SKM-1 (cell line): ENCODE data around the gene IL34.
"Not testable (repeated sequence)": the region's sequence is repeated elsewhere in the genome, so short reads cannot be mapped to it uniquely, and the experiment has no call there.

Source experiments
- DNase-seq: peaks from one replicate; lab custom pipeline; 2025; ENCODE audit not compliant: unreplicated experiment; lab: John Stamatoyannopoulos, UW

IL34 gene

GRCh38 chr16:70646260-70647241, at the start of gene IL34:
TSS of gene IL34 (plus strand) at chr16:70646559. CDS start at chr16:70646948, 389 bp downstream.
- DNase-seq = no peak

GRCh38 chr16:70597135-70597835, 49.1 kb upstream of the IL34 start:
- DNase-seq = no peak

DNA sequence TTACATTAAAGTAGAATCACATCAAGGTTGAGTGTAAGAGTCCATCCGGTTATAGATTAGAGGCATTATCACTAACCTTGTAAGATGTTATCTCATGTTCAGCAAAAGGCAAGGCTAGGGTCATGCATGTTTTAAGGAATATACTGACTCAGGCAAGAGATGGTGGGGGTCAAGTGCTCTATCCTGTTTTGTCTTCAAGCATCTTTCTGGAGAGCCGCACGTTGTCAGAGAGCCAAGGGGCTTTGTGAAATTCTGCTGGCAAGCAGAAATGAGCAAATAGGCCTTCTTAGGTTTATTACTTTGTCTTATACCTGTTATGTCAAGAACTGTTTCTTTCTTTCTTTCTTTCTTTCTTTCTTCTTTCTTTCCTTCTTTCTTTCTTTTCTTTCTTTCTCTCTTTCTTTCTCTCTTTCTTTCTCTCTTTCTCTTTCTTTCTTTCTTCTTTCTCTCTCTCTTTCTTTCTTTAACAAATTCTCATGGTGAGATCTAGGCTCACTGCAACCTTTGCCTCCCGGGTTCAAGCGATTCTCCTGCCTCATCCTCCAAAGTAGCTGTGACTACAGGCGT, 47.3 kb upstream of the IL34 start:
- DNase-seq = no peak

GRCh38 chr16:70600730-70601129, 45.6 kb upstream of the IL34 start:
- DNase-seq = no peak

- no peak for DNase-seq
Observed at GRCh38 chr16:70601576-70602575, 44.5 kb upstream of the IL34 start.

DNA sequence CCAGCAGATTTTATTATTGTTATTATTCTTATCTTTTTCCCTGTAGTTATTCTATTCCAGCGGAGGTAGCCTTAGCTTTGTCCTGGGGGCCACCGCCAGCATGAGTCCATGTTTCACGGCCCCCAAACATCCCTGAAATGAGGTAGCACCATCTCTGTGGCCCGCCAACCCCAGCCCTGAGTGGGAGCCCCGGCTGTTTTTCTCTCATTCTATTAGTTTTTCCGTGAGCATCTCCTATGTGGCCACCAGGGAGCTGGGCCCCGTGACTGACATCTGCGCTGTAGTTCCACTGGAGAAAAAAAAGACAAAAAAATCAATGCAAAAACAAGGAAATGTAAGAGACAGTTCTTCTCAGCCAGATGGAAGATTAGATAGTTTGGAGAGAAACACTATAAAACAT, 43.5 kb upstream of the IL34 start:
- DNase-seq = no peak

DNA sequence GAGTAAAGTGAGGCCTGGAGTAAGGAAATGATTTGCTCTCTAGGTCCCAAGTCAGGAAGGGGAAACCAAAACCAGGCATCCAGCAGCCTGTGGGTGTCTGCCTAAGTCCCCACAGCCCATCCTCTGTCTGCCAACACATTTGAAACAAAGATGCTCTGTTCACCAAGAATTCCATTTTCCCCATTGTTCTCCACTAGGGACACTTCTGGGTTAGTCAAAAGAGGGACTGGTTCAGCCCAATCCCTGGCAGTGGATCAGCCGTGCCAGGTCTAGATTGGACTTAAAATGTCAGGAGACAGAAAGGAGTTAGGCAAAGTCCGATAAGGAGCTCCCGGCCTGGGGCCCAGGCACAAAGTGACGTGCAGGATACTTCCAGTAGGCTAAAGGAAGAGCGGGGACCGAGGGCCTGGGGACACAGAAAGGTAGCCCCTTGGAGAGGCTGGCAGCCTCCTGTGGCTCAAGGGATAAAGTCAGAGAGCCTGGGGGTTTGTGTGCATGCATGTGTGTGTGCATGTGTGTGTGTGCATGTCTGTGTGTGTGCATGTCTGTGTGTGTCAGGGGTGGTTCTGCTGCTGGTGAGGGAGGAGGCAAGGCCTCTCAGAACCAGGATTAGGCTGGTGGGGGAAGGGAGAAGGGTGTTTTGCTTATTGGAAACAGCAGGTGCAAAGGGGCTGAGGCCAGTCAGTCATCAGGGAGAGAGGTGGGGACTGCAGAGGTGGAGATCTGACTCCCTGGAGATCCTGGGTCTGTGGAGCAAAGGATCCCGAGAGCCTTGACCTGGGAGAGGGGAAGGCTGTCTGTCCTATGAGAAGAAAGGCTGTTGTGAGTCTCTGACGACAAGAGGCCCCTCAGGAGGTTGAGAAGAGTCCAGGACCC, 41.7 kb upstream of the IL34 start:
- no peak for DNase-seq

GRCh38 chr16:70605283-70605657, 41.1 kb upstream of the IL34 start:
- DNase-seq = no peak

DNA sequence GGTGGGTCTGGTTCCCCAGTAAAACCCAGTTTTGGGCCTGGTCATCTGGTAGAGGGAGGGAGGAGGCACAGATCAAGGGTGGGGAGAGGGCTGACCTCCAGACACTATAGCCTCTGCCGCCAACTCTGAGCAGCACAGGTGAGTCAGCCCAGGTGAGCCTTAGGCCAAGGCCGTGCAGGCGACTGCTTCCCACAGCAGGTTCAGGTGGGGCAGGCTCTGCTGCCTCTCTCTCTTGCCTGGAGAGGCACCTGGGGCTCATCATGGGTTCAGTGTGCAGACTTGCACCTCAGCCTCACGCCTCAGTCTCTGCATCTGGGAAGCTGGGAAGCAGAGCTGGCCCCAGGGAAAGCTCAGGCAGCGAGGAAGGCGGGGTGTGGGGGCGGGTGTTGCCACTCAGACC, 37.8 kb upstream of the IL34 start:
- no peak for DNase-seq

DNA sequence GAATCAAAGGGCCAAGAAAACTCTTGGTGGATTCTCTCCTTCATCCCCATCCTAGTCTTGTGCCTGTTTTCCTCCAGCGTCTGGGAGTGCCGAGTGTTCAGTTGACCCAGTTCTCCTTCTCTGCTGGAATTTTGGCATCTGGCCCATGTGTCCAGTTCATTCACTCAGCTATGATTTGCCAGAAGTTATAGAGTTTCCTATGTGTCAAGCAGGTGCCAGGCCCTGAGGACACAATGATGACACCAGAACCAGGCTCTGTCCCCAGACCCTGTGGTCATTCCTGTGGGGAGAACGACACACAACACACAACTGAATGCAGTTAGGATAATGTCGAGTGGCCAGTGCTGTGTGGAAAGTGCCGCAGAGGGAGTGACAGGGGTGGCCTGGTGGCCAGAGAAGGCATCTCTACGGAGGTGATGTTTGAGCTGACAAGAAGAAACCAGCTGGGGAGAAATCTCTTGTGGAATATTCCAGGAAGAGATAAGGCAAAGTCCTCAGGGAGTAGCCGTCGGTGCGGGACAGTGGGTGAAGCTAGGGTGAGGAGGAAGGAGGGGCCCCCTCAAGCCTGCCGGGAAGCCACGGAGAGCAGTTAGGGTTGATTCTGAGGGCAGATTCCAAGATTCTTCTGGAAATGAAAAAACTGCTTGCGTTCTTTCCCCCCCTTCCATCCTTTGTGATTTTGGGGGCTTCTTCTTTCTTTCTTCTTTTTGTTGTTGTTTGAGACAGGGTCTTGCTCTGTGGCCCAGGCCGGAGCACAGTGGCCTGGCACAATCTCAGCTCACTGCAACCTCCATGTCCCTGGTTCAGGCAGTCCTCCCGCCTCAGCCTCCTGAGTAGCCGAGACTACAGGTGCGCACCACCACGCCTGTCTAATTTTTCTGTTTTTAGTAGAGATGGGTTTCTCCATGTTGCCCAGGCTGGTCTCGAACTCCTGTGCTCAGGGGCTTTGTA, 35.8 kb upstream of the IL34 start:
- no peak for DNase-seq

DNA sequence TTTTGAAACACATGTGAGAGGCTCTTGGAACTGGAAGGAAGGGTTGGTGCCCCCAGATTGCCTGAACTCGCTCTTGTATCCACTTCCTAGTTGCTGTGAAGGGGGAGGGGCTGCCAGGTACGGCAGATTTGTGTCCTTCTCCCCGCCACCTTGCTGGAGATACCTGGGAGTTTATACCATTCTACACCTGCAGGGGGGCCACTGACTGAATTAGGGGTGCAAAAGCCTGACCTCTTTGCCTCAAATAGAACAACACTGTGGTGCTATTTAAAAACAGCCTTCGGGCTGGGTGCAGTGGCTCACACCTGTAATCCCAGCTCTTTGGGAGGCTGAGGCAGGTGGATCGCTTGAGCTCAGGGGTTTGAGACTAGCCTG, 35.1 kb upstream of the IL34 start:
- DNase-seq = no peak

DNA sequence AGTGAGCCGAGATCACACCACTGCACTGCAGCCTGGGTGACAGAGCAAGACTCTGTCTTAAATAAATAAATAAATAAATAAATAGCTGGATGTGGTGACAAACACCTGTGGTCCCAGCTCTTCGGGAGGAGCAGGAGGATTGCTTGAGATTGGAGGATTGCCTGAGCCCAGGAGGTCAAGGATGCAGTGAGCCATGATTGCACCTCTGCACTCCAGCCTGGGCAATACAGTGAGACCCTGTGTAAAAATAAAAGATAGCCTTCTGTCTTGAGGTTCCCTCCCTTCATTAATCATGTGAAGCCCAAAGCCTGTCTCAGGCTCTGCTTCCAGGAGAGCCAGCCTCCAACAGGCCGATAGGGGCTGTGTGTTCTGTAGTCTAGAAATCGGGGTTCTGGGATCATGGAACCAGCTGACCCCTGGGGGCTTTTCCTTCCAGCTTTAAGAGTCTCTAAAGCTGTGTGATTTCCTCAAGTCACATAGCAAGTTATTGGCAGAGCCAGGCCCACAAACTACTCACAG, 34.5 kb upstream of the IL34 start:
- no peak for DNase-seq

- peak; percentile 39 for DNase-seq
Observed at GRCh38 chr16:70612931-70613330, 33.4 kb upstream of the IL34 start.

DNA sequence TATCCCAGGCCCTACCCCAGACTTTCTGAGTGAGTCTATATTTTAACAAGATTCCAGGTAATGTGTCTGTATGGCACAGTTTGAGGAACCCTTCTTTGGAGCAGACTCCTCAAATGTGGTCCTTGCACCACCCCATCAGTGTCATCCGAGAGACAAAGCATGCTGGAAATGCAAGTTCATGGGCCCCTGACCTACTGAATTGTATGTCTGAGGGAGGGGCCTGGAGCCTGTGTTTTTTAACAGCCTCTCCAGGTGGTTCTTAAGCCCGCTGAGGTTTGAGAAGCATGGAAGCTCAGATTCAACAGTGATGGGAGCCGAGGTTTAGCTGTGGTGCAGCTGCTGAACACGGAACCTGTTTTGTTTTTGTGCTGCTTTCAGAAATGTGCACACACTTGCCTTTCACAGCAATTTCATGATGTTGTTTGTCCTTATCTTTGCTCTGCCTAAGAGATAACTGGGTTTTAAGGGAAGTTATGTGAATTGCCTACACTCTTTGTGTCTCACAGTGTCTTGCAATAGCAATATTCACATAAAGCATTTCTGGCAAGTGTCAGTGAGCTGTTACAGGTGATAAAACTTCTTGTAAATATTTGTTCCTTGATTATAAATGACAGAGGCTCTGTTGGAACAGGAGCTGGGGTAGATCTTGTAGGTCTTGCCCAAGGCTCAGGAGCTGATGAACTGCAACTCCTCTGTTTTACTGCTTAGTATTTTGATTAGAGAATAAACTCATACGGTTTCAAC, 32.0 kb upstream of the IL34 start:
- no peak for DNase-seq

GRCh38 chr16:70615945-70616344, 30.4 kb upstream of the IL34 start:
- no peak for DNase-seq

- DNase-seq = not testable (repeated sequence)
Observed at GRCh38 chr16:70621864-70622263, 24.5 kb upstream of the IL34 start.

GRCh38 chr16:70627696-70628095, 18.7 kb upstream of the IL34 start:
- DNase-seq = no peak
